Kidney (tissue), 14 donors: ENCODE measurements around the gene LITAF. TPM values are rescaled to one million over a fixed set of nuclear protein-coding genes. Genes with fewer than 3 reads are reported as not detected.
"Not testable (repeated sequence)": the region's sequence is repeated elsewhere in the genome, so short reads cannot be mapped to it uniquely, and the experiment has no call there.

Source experiments
- DNase-seq, 5 donors: peaks; one replicate each; pipeline ENCODE4 v3.0.0-alpha.2; 2013 to 2020
- FAIRE-seq: peaks from 2 replicates; lab custom pipeline; 2012; peaks lifted over from hg19 to GRCh38; lab: Jason Lieb, UNC
- H3K27ac ChIP-seq, 2 donors: one replicate each; pipeline ENCODE4 v1.7.0; 2013; ENCODE audit warnings: low read depth in 2 of 2, low read length in 2 of 2, inconsistent platforms in 1 of 2
- H3K27me3 ChIP-seq: one replicate; pipeline ENCODE4 v1.7.1; 2013; ENCODE audit warnings: low read length, inconsistent platforms; ENCODE audit not compliant: control insufficient read depth, insufficient read depth
- H3K36me3 ChIP-seq, 3 donors: one replicate each; pipeline versions ENCODE4 v1.7.0 to v1.7.1; 2013; ENCODE audit warnings: low read length in 3 of 3, control low read depth in 1 of 3, inconsistent platforms in 1 of 3; ENCODE audit not compliant: insufficient read depth in 3 of 3, control insufficient read depth in 2 of 3
- H3K4me1 ChIP-seq, 3 donors: one replicate each; pipeline versions ENCODE4 v1.7.0 to v1.7.1; 2013; ENCODE audit warnings: low read length in 3 of 3, inconsistent platforms in 1 of 3, low read depth in 1 of 3; ENCODE audit not compliant: control insufficient read depth in 2 of 3, insufficient read depth in 2 of 3
- H3K4me3 ChIP-seq, 3 donors: one replicate each; pipeline versions ENCODE4 v1.7.0 to v1.8.1; 2013; ENCODE audit warnings: low read length in 3 of 3, control low read depth in 1 of 3, inconsistent platforms in 1 of 3
- H3K9ac ChIP-seq, 3 donors: one replicate each; pipeline versions ENCODE4 v1.7.0 to v1.7.1; 2013; ENCODE audit warnings: low read length in 3 of 3, control low read depth in 1 of 3, inconsistent platforms in 1 of 3
- H3K9me3 ChIP-seq, 3 donors: one replicate each; pipeline versions ENCODE4 v1.7.0 to v1.7.1; 2013; ENCODE audit warnings: low read length in 3 of 3, control low read depth in 1 of 3, inconsistent platforms in 1 of 3; ENCODE audit not compliant: control insufficient read depth in 2 of 3, insufficient read depth in 1 of 3
- CTCF ChIP-seq: IDR thresholded peaks from 3 replicates; pipeline ENCODE4 v1.5.1; 2012; ENCODE audit warnings: mild to moderate bottlenecking, moderate library complexity, borderline replicate concordance; ENCODE audit not compliant: insufficient read depth; ENCODE audit errors: extremely low read depth
- intact Hi-C: fragments of 100-400 bp; cut with DNase I; formaldehyde crosslinking; loops from one replicate; pipeline ENCODE4 v1.11.1; 2022
- polyA plus RNA-seq: library from polyadenylated mRNA; stranded (reverse); fragments of 350-450 nt; fragmentation: Illumina TruSeq; extraction: RNeasy Lipid Tissue Mini Kit (QIAGEN cat#74804); gene quantifications from one replicate; pipeline ENCODE4 v1.2.3, GENCODE V29; 2014; ENCODE audit warnings: low read depth, low replicate concordance; ENCODE audit not compliant: insufficient read depth
- total RNA-seq: library from RNA; stranded (reverse); fragmentation: NEBNext Ultra II Directional; extraction: Animal tissue kit (Norgen Biotek cat#: 25700); gene quantifications from one replicate; pipeline ENCODE4 v1.2.1, GENCODE V29; 2021
- donor health status: control.
- donor health status: control.
- donor health status: control.
- donor health status: control.
- donor health status: control.
- donor health status: DM: yes; HTN: yes; CAD: no.
- donor health status: Normal renal cell carcinoma (clear cell type).

LITAF gene
- total and polyA plus RNA-seq, 2 donors from 2014 or later = 121 to 171 TPM

GRCh38 chr16:11593581-11593980 lies 6.9 kb upstream of the LITAF start:
- Histone ChIP-seq H3K4me1 (peaks cover 0 to 9% (median 8%) of the 10 kb centered on the region in 3 donors), H3K9me3 (no peaks in the 10 kb centered on the region), H3K9ac (no peak overlapping the region), H3K36me3 (no peaks in the 10 kb centered on the region), H3K27ac (no peak overlapping the region), H3K27me3 (no peaks in the 10 kb centered on the region), H3K4me3 (no peak overlapping the region)
- intact Hi-C loops = no loop called here
- no peak for DNase-seq
- no peak for TF ChIP-seq CTCF
- no peak for FAIRE-seq

GRCh38 chr16:11593076-11593475 lies 6.4 kb upstream of the LITAF start:
- H3K9ac ChIP-seq, H3K27ac ChIP-seq, H3K9me3 ChIP-seq, FAIRE-seq, H3K36me3 ChIP-seq, intact Hi-C loops, H3K27me3 ChIP-seq, H3K4me1 ChIP-seq, H3K4me3 ChIP-seq: not testable (repeated sequence)
- DNase-seq = peak in 1 of 5 donors; percentile 24

GRCh38 chr16:11591630-11592029 lies 4.9 kb upstream of the LITAF start:
- H3K9ac ChIP-seq, H3K36me3 ChIP-seq, H3K4me3 ChIP-seq, intact Hi-C loops, H3K9me3 ChIP-seq, H3K27me3 ChIP-seq, FAIRE-seq, H3K4me1 ChIP-seq, H3K27ac ChIP-seq: not testable (repeated sequence)
- peak in 1 of 5 donors; percentile 22 for DNase-seq

GRCh38 chr16:11589198-11589550 lies 2.5 kb upstream of the LITAF start:
- intact Hi-C loops = loop anchor here (10.0 kb wide), 1 partner anchor 46 kb away; no protein-coding TSS in a partner anchor
- H3K9me3 ChIP-seq = no peaks in the 10 kb centered on the region
- no peaks in the 10 kb centered on the region for H3K36me3 ChIP-seq
- no peak for FAIRE-seq
- no peaks in the 10 kb centered on the region for H3K27me3 ChIP-seq
- no peak overlapping the region for H3K4me3 ChIP-seq
- H3K9ac ChIP-seq = no peak overlapping the region
- no peak for TF ChIP-seq CTCF
- no peak overlapping the region for H3K27ac ChIP-seq
- DNase-seq = no peak
- H3K4me1 ChIP-seq = peaks cover 0 to 10% (median 0%) of the 10 kb centered on the region in 3 donors
